ENCODE measurements around the gene SYNC. TPM values are rescaled to one million over a fixed set of nuclear protein-coding genes. Genes with fewer than 3 reads are reported as not detected.
A peak's percentile ranks its signal among the peaks of the same experiment; 100 is the strongest.
"Not testable (repeated sequence)": the region's sequence is repeated elsewhere in the genome, so short reads cannot be mapped to it uniquely, and the experiment has no call there.

The SYNC gene
- total and polyA plus RNA-seq, 10 of the 15 experiments (the other 5 are each of a cell fraction or from before 2014, with no cell fraction given): 0.04 to 0.12 (median 0.05) TPM; not detected in 7

DNA sequence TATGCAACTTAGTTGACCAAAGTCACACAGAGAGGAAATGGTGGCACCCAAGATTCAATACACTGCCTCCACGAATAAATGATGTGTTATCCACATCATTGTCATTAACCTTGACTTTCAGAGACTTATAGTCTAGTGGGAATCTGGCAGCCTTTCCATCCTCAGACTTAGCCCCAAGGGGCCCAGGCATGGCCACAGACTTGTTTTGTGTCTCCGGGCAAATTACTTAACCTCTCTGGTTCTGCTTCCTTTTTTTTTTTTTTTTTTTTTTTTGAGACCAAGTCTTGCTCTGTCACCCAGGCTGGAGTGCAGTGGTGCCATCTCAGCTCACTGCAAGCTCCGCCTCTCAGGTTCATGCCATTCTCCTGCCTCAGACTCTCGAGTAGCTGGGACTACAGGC, 8.7 kb upstream of the SYNC start:
- not testable (repeated sequence) for BruUV-seq (replicated peaks)

DNA sequence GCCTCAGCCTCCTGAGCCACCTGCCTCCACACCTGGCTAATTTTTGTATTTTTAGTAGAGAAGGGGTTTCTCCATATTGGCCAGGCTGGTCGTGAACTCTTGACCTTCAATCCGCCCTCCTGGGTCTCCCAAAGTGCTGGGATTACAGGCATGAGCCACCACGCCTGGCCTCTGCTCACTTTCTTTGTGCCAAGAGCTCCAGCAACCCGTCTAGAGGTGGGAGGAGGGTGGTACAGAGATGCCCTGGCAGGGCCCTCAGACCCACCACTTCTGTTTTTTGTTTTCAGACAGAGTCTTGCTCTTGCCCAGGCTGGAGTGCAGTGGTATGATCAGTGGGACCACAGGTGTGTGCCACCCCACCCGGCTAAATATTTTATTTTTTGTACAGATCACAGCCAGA, 6.9 kb upstream of the SYNC start:
- H3K27me3 ChIP-seq (replicated peaks in 1 of 2; ENCODE audit: control insufficient read depth in 2 of 2, insufficient read depth in 2 of 2, low read length in 1 of 2): no peaks in the 10 kb centered on the region; a peak in 1 of 4 replicates
- CTCF ChIA-PET: interaction anchor here (0.6 to 1.7 kb wide), 5 partner anchors 21 to 189 kb away, joined by 3 to 5 read pairs (median 3); no protein-coding TSS in a partner anchor
- H4K20me1 ChIP-seq (ENCODE audit: control insufficient read depth, insufficient read depth): no peaks in the 10 kb centered on the region
- BruUV-seq (replicated peaks): no TSS peak
- no peak overlapping the region for H3K4me2 ChIP-seq (ENCODE audit: control insufficient read depth, insufficient read depth)
- DNase-seq (ENCODE audit: low read depth, low spot score): no peak
- no peak for FAIRE-seq
- POLR2A ChIA-PET: no interaction called here
- H3K9me3 ChIP-seq (replicated peaks; ENCODE audit: control insufficient read depth, insufficient read depth, low read length): no peaks in the 10 kb centered on the region
- RAD21 ChIA-PET (ENCODE audit: unreplicated experiment): interaction anchor here (2.2 kb wide), 1 partner anchor 189 kb away, joined by 9 read pairs; no protein-coding TSS in a partner anchor
- no peak overlapping the region for H3K9ac ChIP-seq (ENCODE audit: control insufficient read depth, insufficient read depth, low read length)
- H3K4me1 ChIP-seq (ENCODE audit: control insufficient read depth, insufficient read depth, low read length): no peaks in the 10 kb centered on the region
- SMC1A ChIA-PET (ENCODE audit: uncharacterized antibody, unreplicated experiment): interaction anchor here (2.0 kb wide), 1 partner anchor 189 kb away, joined by 10 read pairs; no protein-coding TSS in a partner anchor
- no peak overlapping the region for H2AFZ ChIP-seq (ENCODE audit: control insufficient read depth, low read depth, low read length)
- WGBS (ENCODE audit: insufficient coverage, insufficient replicate concordance, low lambda C conversion rate, missing lambda C conversion rate): 20% methylated on average over 5 of the region's 5 CpGs
- TF ChIP-seq, protein P1, sequence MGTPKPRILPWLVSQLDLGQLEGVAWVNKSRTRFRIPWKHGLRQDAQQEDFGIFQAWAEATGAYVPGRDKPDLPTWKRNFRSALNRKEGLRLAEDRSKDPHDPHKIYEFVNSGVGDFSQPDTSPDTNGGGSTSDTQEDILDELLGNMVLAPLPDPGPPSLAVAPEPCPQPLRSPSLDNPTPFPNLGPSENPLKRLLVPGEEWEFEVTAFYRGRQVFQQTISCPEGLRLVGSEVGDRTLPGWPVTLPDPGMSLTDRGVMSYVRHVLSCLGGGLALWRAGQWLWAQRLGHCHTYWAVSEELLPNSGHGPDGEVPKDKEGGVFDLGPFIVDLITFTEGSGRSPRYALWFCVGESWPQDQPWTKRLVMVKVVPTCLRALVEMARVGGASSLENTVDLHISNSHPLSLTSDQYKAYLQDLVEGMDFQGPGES (IDR thresholded peaks at IDR 0.05): no peak
- no peak for TF ChIP-seq EP300 (IDR thresholded peaks at IDR 0.05; ENCODE audit: borderline replicate concordance in 1 of 2, control insufficient read depth in 1 of 2, low read depth in 2 of 2, low read length in 2 of 2)
- H3K27ac ChIP-seq (ENCODE audit: control insufficient read depth, insufficient read depth): no peak overlapping the region
- no peak overlapping the region for H3K4me3 ChIP-seq
- no peaks in the 10 kb centered on the region for H3K79me2 ChIP-seq (ENCODE audit: control insufficient read depth, insufficient read depth, low read length)
- intact Hi-C loops (cut with micrococcal nuclease; ENCODE audit: unreplicated experiment): no loop called here
- ATAC-seq: 0 out of 3 replicates have a peak, but pooled peaks have one; percentile 12
- H3K36me3 ChIP-seq (ENCODE audit: control insufficient read depth in 2 of 2, insufficient read depth in 2 of 2, low read length in 1 of 2): no peaks in the 10 kb centered on the region
- in situ Hi-C loops (cut with MboI): no loop called here

More for the DNA sequence above, 8.7 kb upstream of the SYNC start:
- FAIRE-seq; H3K4me1 ChIP-seq (ENCODE audit: control insufficient read depth, insufficient read depth, low read length); H3K4me3 ChIP-seq; H4K20me1 ChIP-seq (ENCODE audit: control insufficient read depth, insufficient read depth); H3K36me3 ChIP-seq (ENCODE audit: control insufficient read depth in 2 of 2, insufficient read depth in 2 of 2, low read length in 1 of 2); H3K9me3 ChIP-seq (replicated peaks; ENCODE audit: control insufficient read depth, insufficient read depth, low read length); in situ Hi-C loops (cut with MboI); H3K27ac ChIP-seq (ENCODE audit: control insufficient read depth, insufficient read depth); H3K79me2 ChIP-seq (ENCODE audit: control insufficient read depth, insufficient read depth, low read length); H2AFZ ChIP-seq (ENCODE audit: control insufficient read depth, low read depth, low read length); H3K27me3 ChIP-seq (replicated peaks in 1 of 2; ENCODE audit: control insufficient read depth in 2 of 2, insufficient read depth in 2 of 2, low read length in 1 of 2); DNase-seq (ENCODE audit: low read depth, low spot score); H3K4me2 ChIP-seq (ENCODE audit: control insufficient read depth, insufficient read depth); ATAC-seq; H3K9ac ChIP-seq (ENCODE audit: control insufficient read depth, insufficient read depth, low read length): not testable (repeated sequence)
- ChIA-PET RAD21 (ENCODE audit: unreplicated experiment) (interaction anchor here (0.7 to 3.8 kb wide), 9 partner anchors 17 to 609 kb away, joined by 3 to 65 read pairs (median 10); no protein-coding TSS in a partner anchor), SMC1A (ENCODE audit: uncharacterized antibody, unreplicated experiment) (interaction anchor here (1.0 to 3.3 kb wide), 7 partner anchors 27 to 191 kb away, joined by 3 to 37 read pairs (median 6); no protein-coding TSS in a partner anchor), POLR2A (interaction anchor here (1.3 kb wide), 1 partner anchor 63 kb away, joined by 4 read pairs; no protein-coding TSS in a partner anchor), CTCF (interaction anchor here (0.6 to 8.2 kb wide), 20 partner anchors 11 to 395 kb away, joined by 3 to 163 read pairs (median 4); no protein-coding TSS in a partner anchor)
- intact Hi-C loops (cut with micrococcal nuclease; ENCODE audit: unreplicated experiment): loop anchor here (5.0 kb wide), 1 partner anchor 189 kb away; no protein-coding TSS in a partner anchor
- 27% methylated on average over 3 of the region's 4 CpGs for whole genome bisulfite sequencing (ENCODE audit: insufficient coverage, insufficient replicate concordance, low lambda C conversion rate, missing lambda C conversion rate)

Data from GM12878 (cell line).